ENCODE data around the gene PIK3R2. TPM values are rescaled to one million over a fixed set of nuclear protein-coding genes. Genes with fewer than 3 reads are reported as not detected.

The PIK3R2 gene
- total RNA-seq, 1 experiment from 2014 or later, result 33.8 TPM

DNA sequence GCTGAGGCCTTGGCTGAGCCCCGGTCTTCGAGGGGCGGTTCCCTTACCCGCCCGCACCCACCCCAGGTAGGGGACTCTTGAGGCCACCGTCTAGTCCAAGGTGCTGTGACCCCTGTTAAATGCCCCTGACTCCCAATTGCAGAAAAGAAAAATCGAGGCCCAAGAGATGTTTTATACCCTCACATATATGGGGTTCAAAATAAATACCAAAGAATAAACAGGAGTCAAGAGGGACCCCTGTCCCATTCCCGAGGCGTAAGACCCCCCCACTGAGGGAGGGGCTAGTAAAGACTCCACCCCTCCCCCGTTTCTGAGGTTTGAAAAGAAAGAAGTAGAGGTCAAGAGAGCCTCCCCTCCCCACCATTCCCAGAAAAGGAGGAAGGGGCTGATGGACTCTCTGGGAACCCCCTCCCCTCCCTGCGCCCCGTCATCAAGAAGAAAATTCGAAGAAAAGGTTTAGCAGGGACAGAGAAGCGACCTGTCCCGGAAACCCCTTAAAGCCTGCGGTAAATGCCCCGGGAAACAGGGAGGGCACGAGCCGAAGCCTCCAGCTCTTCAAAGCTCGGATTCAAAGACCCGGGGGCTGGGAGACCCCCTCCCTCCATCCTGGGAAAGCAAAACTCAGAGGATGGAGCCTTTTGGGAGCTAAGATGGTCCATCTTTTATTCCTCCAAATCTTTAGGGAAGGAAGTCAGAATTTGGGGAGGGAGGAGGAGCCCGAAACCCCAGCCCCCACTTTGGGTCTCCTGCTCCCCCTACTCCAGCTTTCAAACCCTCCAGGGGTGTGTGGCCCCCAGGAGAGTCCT is 51.6 kb downstream of the PIK3R2 start:
- Mint-ChIP-seq H3K9me3 (ENCODE audit: unreplicated experiment) (no peaks in the 10 kb centered on the region), H3K4me1 (ENCODE audit: insufficient read depth, unreplicated experiment) (peaks cover 5% of the 10 kb centered on the region), H3K27ac (ENCODE audit: low read depth, unreplicated experiment) (peak overlapping the region; percentile 95), H3K27me3 (ENCODE audit: insufficient read depth, unreplicated experiment) (no peaks in the 10 kb centered on the region), H3K4me3 (ENCODE audit: unreplicated experiment) (peak overlapping the region; percentile 95), H3K36me3 (ENCODE audit: insufficient read depth, unreplicated experiment) (peaks cover 14% of the 10 kb centered on the region)
- ChIA-PET POLR2A (interaction anchor here (0.6 to 5.6 kb wide), 31 partner anchors 12 to 970 kb away, joined by 3 to 147 read pairs (median 4); partner anchors contain the start of genes IFI30, JUND, LSM4 and MPV17L2), CTCF (interaction anchor here (0.5 to 2.7 kb wide), 9 partner anchors 14 to 207 kb away, joined by 3 to 18 read pairs (median 5); no protein-coding TSS in a partner anchor)
- no TSS peak for BruUV-seq (replicated peaks)
- TF ChIP-seq, protein P1, sequence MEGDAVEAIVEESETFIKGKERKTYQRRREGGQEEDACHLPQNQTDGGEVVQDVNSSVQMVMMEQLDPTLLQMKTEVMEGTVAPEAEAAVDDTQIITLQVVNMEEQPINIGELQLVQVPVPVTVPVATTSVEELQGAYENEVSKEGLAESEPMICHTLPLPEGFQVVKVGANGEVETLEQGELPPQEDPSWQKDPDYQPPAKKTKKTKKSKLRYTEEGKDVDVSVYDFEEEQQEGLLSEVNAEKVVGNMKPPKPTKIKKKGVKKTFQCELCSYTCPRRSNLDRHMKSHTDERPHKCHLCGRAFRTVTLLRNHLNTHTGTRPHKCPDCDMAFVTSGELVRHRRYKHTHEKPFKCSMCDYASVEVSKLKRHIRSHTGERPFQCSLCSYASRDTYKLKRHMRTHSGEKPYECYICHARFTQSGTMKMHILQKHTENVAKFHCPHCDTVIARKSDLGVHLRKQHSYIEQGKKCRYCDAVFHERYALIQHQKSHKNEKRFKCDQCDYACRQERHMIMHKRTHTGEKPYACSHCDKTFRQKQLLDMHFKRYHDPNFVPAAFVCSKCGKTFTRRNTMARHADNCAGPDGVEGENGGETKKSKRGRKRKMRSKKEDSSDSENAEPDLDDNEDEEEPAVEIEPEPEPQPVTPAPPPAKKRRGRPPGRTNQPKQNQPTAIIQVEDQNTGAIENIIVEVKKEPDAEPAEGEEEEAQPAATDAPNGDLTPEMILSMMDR (IDR thresholded peaks at IDR 0.05; ENCODE audit: unreplicated experiment), result no peak
- DNase-seq (ENCODE audit: unreplicated experiment), result no peak
- intact Hi-C loops (cut with micrococcal nuclease), result loop anchor here (1.0 kb wide), 2 partner anchors 48 to 124 kb away; no protein-coding TSS in a partner anchor

DNA sequence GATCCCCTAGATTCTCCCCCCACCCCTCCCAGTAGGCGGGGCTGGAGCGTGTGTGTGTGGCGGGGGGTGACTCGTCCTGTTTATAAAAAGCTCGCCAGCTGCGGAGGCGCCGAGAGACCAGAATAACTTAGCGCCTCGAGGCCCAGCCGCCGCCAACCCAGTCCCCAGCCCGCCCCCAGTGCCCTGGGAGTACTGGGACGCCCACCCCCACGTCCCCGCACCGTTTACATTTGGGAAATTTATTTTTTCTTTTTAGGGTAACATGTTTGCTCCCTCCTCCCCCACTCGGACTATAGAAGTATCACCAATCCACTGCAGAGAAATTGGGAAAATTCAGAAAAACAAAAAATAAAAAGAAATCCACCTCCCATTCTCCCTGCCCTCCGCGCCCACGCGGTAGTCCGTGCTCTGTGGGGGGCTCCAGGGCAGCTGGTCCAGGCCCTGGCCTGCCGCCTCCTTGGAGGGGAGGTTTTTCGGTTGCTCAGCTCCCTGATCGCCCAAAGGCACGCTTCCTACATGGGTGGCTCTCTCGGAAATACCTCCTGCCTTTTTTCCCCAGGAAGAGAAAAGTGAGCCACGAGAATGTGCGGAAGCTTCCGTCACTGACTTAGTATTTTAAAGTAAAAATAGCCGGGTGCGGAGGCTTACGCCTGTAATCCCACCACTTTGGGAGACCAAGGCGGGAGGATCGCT is 52.4 kb downstream of the PIK3R2 start:
- H3K4me1 Mint-ChIP-seq (ENCODE audit: insufficient read depth, unreplicated experiment), result peaks cover 5% of the 10 kb centered on the region
- CTCF ChIA-PET, result interaction anchor here (0.6 to 2.7 kb wide), 11 partner anchors 14 to 206 kb away, joined by 3 to 18 read pairs (median 4); no protein-coding TSS in a partner anchor
- POLR2A ChIA-PET, result interaction anchor here (0.6 to 5.6 kb wide), 21 partner anchors 12 to 971 kb away, joined by 3 to 147 read pairs (median 4); partner anchors contain the start of genes IFI30, JUND, LSM4 and MPV17L2
- peaks cover 7% of the 10 kb centered on the region for H3K36me3 Mint-ChIP-seq (ENCODE audit: insufficient read depth, unreplicated experiment)
- H3K4me3 Mint-ChIP-seq (ENCODE audit: unreplicated experiment), result peak overlapping the region; percentile 95
- TF ChIP-seq, protein P1 (IDR thresholded peaks at IDR 0.05; ENCODE audit: unreplicated experiment), result no peak
- no TSS peak for BruUV-seq (replicated peaks)
- intact Hi-C loops (cut with micrococcal nuclease), result no loop called here
- H3K27ac Mint-ChIP-seq (ENCODE audit: low read depth, unreplicated experiment), result peak overlapping the region; percentile 95
- no peaks in the 10 kb centered on the region for H3K27me3 Mint-ChIP-seq (ENCODE audit: insufficient read depth, unreplicated experiment)
- no peaks in the 10 kb centered on the region for H3K9me3 Mint-ChIP-seq (ENCODE audit: unreplicated experiment)
- peak; percentile 51 for DNase-seq (ENCODE audit: unreplicated experiment)

DNA sequence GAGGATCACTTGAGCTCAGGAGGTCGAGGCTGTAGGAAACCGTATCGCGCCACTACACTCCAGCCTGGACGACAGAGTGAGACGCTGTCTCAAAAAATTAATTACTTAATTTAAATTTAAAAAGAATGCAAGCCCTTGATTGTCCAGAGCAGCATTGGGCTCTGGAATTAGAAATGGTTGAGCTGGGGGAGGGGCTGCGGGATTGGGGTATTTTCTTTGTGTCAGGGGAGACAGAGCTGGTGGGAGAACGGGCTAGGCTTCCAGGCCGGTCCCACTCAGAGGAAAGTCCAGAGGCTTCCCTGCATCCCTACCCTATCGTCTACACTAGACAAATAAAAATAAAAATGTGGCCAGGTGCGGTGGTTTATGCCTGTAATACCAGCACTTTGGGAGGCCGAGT is 53.1 kb downstream of the PIK3R2 start:
- BruUV-seq (replicated peaks), result no TSS peak
- intact Hi-C loops (cut with micrococcal nuclease), result no loop called here
- Mint-ChIP-seq H3K9me3 (ENCODE audit: unreplicated experiment) (no peaks in the 10 kb centered on the region), H3K27ac (ENCODE audit: low read depth, unreplicated experiment) (no peak overlapping the region), H3K4me1 (ENCODE audit: insufficient read depth, unreplicated experiment) (peaks cover 5% of the 10 kb centered on the region), H3K36me3 (ENCODE audit: insufficient read depth, unreplicated experiment) (peaks cover 7% of the 10 kb centered on the region), H3K4me3 (ENCODE audit: unreplicated experiment) (no peak overlapping the region), H3K27me3 (ENCODE audit: insufficient read depth, unreplicated experiment) (no peaks in the 10 kb centered on the region)
- ChIA-PET CTCF (interaction anchor here (0.5 to 2.7 kb wide), 10 partner anchors 14 to 205 kb away, joined by 3 to 18 read pairs (median 4); no protein-coding TSS in a partner anchor), POLR2A (interaction anchor here (0.6 to 5.6 kb wide), 6 partner anchors 13 to 140 kb away, joined by 3 to 147 read pairs (median 6); partner anchors contain the start of genes JUND and MPV17L2)
- TF ChIP-seq, protein P1 (IDR thresholded peaks at IDR 0.05; ENCODE audit: unreplicated experiment), result no peak
- no peak for DNase-seq (ENCODE audit: unreplicated experiment)

Data from MCF 10A (cell line).